ENCODE results near the gene HCN3. TPM values are rescaled to one million over a fixed set of nuclear protein-coding genes. Genes with fewer than 3 reads are reported as not detected.

The HCN3 gene
- total and polyA plus RNA-seq, 2 of the 13 experiments (the other 11 are each of a cell fraction or from before 2014, with no cell fraction given), result 2.4 to 10.2 TPM

GRCh38 chr1:155255243-155256007 lies 21.8 kb upstream of the HCN3 start, which contains the start of gene ENTREP3 (continued):
- TF ChIP-seq CSRNP1 (CRISPR knock-in tag; IDR thresholded peaks at IDR 0.05) (no peak; the same call in 1 of the 2 replicates), ZNF788 (CRISPR knock-in tag; IDR thresholded peaks at IDR 0.05; ENCODE audit: borderline replicate concordance) (peak; percentile 34; the same call in 1 of the 2 replicates), ZSCAN9 (CRISPR knock-in tag; IDR thresholded peaks at IDR 0.05; ENCODE audit: borderline replicate concordance) (0 out of 2 replicates have a peak, but pooled peaks have one; percentile 39), IRX3 (CRISPR knock-in tag; IDR thresholded peaks at IDR 0.05; ENCODE audit: borderline replicate concordance, low read depth) (no peak), RBAK (CRISPR knock-in tag; IDR thresholded peaks at IDR 0.05) (no peak), ZNF710 (CRISPR knock-in tag; IDR thresholded peaks at IDR 0.05; ENCODE audit: borderline replicate concordance) (no peak), STAG1 (CRISPR knock-in tag; IDR thresholded peaks at IDR 0.05) (0 out of 2 replicates have a peak, but pooled peaks have one; percentile 8), HOXA9 (CRISPR knock-in tag; IDR thresholded peaks at IDR 0.05; ENCODE audit: borderline replicate concordance) (no peak), TFE3 (CRISPR knock-in tag; IDR thresholded peaks at IDR 0.05) (no peak), ZNF597 (CRISPR knock-in tag; IDR thresholded peaks at IDR 0.05) (no peak), SSRP1 (CRISPR knock-in tag; IDR thresholded peaks at IDR 0.05) (no peak), STAT6 (CRISPR knock-in tag; IDR thresholded peaks at IDR 0.05; ENCODE audit: borderline replicate concordance) (no peak), HNF4G (IDR thresholded peaks at IDR 0.05; ENCODE audit: borderline replicate concordance, low read depth, low read length) (no peak), HNF4G (CRISPR knock-in tag; IDR thresholded peaks at IDR 0.05; ENCODE audit: borderline replicate concordance, low read depth) (no peak), ZNF607 (CRISPR knock-in tag; IDR thresholded peaks at IDR 0.05; ENCODE audit: borderline replicate concordance) (no peak; the same call in 1 of the 2 replicates), ZNF746 (CRISPR knock-in tag; IDR thresholded peaks at IDR 0.05) (no peak), YEATS4 (CRISPR knock-in tag; IDR thresholded peaks at IDR 0.05; ENCODE audit: borderline replicate concordance) (peak; percentile 85; the same call in 1 of the 2 replicates), HNRNPK (IDR thresholded peaks at IDR 0.05; ENCODE audit: low read depth, low read length, poor library complexity, severe bottlenecking) (peak; percentile 98), MTA3 (CRISPR knock-in tag; IDR thresholded peaks at IDR 0.05) (no peak), PAWR (CRISPR knock-in tag; IDR thresholded peaks at IDR 0.05; ENCODE audit: borderline replicate concordance) (no peak)
